HG03175 (cell line): ENCODE measurements around the gene TFIP11.

Source experiments
- ATAC-seq: cut with Tn5 transposase; IDR thresholded peaks from one replicate; pipeline ENCODE4 v1.9.1; 2021; ENCODE audit warnings: mild to moderate bottlenecking, moderate library complexity; ENCODE audit not compliant: unreplicated experiment

TFIP11 gene

DNA sequence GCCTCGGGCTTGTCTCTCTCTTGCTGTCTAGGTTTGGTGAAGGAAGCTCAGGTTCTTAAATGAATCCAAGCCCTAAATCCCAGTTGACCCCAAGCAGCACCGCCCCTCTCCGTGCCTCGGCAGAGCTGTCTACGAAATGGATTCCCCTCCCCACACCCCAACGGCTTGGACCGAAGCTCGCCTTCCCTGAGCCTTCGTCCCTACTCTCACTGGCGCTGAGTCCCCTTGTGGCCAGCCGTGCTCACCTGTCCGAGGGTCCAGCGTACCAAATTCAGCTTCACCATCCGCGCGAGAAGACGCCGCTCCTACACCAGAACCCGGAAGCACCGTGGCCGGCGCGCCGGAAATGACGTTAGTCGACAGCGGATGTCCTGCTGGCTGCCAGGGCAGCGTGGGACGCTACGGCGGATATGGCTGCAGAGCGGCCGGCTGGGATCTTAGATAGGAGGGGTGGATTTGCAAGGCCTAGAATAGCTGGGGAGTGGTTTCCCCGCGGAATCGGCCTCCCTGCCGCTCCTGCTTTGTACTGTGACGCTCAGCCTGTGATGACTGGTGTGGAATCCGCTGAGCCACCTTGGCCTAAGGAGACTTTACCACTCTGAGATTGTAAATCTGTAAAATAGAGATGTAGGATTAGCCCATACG lies at the start of gene TFIP11:
TFIP11 (minus strand) TSS at position 325 of the 645 bp plus-strand sequence. CDS start 2,201 bp downstream, outside the sequence.
- ATAC-seq, result peak; percentile 96

GRCh38 chr22:26561756-26562417 lies 49.6 kb upstream of the TFIP11 start:
- no peak for ATAC-seq

- ATAC-seq, result no peak
Observed at GRCh38 chr22:26559961-26560575, 47.8 kb upstream of the TFIP11 start.

DNA sequence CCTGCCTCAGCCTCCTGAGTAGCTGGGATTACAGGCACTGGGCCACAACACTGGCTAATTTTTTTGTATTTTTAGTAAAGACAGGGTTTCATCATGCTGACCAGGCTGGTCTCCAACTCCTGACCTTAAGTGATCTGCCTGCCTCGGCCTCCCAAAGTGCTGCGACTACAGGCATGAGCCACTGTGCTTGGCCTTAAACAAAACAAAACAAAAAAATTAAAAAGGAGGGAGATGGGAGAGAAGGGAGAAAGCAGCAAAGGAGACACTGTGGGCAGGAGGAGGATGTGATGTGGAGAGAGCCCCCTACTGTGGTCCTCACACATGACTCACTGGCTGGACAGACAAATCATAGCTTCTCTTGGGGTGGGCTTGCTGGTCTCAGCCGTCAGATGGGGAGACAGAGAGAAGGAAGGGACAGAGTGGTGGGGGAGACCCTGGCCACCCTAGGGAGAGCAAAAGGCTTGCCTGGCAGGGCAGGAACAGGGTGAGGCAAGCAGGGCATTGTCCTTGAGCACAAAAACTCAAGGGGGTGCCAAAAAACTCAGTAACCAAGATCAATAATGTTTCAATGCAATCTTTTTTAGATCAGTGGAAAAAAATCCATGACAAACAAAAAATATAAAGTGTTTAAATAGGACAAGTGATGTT lies 46.1 kb upstream of the TFIP11 start:
- no peak for ATAC-seq

DNA sequence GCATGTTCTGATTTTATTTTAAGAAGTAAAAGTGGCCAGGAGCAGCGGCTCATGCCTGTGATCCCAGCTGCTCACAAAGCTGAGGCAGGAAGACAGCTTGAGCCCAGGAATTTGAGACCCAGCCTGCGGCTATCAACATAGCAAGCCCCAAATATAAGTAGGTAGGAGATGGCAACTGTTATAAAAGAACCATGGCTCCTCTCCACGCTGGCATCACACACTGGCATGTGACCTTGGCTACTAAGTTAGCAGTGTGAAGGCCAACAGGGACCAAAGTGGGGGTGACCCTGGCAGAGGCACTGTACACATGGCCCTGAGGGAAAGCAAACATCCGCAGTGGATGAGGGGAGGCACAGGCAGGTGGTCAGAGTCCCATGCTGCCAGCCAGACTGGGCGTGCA lies 44.6 kb upstream of the TFIP11 start:
- no peak for ATAC-seq

GRCh38 chr22:26555478-26555877 lies 43.2 kb upstream of the TFIP11 start:
- no peak for ATAC-seq

GRCh38 chr22:26554956-26555355 lies 42.7 kb upstream of the TFIP11 start:
- no peak for ATAC-seq

GRCh38 chr22:26553056-26553752 lies 40.9 kb upstream of the TFIP11 start:
- ATAC-seq, result no peak

GRCh38 chr22:26552466-26552865 lies 40.2 kb upstream of the TFIP11 start:
- ATAC-seq, result no peak

- ATAC-seq, result no peak
Observed at GRCh38 chr22:26551568-26551967, 39.3 kb upstream of the TFIP11 start.

DNA sequence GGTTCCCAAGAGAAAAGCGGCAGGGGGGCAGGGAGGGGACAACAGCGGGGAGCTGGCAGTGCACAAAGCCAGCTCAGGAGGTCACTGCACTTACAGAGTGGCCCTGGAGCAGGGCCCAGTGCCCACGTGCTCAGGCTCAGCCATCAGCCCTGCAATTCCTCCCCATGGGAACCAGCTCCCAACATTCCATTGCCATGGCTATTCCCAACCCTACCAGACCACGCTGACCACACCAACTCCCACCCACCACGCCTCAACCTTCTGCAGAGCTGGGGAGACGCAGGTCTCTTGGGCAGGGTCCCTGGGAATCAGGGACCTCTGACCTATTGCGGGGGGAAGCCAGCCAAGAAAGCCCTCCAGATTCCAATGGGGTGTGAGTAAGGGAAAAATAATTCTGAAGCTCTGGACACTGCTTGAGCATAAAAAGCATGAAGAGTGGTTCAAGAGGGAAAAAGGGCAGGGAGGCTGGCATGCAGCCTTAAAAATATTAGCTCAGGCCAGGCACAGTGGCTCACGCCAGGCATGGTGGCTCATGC lies 38.3 kb upstream of the TFIP11 start:
- no peak for ATAC-seq

DNA sequence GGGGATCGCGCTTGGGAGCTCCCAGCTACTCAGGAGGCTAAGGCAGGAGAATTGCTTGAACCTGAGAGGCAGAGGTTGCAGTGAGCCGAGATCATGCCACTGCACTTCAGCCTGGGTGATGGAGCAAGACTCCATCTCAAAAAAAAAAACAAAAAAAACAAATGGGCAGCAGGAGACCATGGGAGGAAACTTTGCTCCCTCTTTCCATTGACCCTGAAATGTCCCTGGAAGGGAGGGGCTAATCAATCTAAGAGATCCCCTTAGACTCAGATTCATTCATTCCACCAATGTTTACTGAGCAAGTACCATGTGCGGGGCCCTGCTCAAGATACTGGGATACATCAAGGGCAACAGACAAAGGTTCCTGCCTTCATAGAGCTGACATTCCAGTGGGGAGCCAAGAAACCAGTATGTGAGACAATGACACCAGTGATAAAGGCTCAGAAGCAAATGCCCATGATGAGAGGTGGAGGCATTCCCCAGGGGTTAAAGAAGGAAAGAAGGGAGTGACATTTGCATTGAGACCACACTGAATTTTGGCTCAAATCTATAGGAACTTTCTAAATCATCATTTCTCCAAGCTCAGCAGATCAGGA lies 37.7 kb upstream of the TFIP11 start:
- ATAC-seq, result no peak

GRCh38 chr22:26548984-26549383 lies 36.7 kb upstream of the TFIP11 start:
- ATAC-seq, result no peak

DNA sequence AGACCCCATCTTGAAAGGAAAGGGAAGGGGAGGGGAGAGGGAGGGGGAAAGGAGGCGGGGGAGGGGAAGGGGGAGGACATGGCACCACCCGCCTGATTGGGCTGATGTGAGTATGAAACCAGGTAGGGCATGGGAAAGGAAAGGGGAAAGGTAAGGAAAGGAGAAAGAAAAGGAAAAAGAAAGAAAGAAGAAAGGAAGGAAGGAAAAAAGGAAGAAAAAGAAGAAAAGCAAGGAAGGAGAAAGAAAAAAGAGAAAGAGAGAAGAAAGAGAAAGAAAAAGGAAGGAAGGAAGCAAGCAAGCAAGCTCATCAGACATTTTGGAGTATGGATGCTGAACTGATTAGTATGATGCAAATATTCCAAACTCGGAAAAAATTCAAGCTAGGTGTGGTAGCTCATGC lies 36.0 kb upstream of the TFIP11 start:
- ATAC-seq, result no peak

DNA sequence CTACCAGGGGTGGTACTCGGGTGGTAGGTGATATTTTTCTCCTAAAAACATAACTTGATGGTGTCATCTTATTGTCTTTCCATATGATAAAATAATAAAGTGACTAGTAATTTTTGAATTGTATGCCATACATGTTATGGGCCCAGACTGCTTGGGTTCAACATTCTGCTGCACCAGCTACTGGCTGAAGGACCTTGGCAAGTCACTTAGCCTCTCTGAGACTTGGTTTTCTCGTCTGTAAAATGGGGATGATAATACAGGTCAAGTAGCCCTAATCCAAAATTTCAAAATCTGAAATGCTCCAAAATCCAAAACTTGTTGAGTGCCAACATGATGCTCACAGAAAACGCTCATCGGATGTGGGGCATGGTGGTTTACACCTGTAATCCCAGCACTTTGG lies 35.6 kb upstream of the TFIP11 start:
- ATAC-seq, result no peak

DNA sequence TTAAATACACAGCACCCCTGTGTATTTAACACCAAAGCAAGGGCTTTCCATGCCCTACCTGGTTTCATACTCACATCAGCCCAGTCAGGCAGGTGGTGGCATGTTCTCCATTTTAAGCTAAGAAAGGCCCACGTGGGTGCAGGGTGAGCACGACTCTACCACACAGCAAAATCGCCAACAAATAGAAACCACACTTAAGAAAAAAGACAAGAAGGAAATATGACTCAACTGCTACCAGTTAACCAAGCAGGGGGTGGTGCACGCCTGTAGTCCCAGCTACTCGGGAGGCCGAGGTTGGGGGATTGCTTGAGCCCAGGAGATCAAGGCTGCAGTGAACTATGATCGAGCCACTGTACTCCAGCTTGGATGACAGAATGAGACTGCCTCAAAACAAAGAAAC lies 35.2 kb upstream of the TFIP11 start:
- no peak for ATAC-seq

DNA sequence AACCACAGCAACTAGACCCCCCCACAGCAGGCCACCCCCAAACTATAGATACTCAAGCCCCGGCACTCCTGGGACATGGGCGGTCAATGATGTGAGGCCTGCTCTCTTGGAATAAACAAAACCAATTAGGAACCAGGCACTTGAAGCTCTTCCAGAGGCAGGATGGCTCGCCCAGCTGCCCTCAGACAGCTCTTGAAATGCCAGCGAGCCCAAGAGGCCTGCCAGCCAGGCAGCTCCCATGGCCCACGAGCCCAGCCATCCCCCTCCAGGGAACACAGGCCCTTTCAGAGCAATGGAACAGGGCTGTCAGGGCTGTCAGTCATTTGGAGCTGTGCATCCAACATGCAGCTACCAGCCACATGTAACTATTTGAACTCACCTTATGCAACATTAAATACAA lies 34.0 kb upstream of the TFIP11 start:
- ATAC-seq, result no peak

DNA sequence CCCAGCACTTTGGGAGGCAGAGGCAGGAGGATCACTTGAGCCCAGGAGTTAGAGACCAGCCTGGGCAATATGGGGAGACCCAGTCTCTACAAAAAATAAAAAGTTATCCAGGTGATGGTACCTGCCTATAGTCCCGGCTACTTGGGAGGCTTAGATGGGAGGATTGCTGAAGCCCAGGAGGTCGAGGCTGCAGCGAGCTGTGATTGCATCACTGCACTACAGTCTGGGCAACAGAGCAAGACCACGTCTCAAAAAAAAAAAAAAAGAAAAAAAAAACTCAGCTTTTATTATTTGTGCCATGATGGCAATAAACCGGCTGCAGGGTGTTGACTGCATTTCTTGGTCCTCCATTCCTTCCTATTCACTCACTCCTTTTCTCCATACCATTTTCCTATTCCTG lies 33.6 kb upstream of the TFIP11 start:
- ATAC-seq, result no peak

- ATAC-seq, result no peak
Observed at GRCh38 chr22:26545385-26545784, 33.1 kb upstream of the TFIP11 start.

GRCh38 chr22:26544489-26544888 lies 32.2 kb upstream of the TFIP11 start:
- ATAC-seq, result no peak

- ATAC-seq, result no peak
Observed at GRCh38 chr22:26542831-26543230, 30.6 kb upstream of the TFIP11 start.
